ENCODE results near the gene SLC66A1. TPM values are rescaled to one million over a fixed set of nuclear protein-coding genes. Genes with fewer than 3 reads are reported as not detected.
A peak's percentile ranks its signal among the peaks of the same experiment; 100 is the strongest.
"Not testable (repeated sequence)": the region's sequence is repeated elsewhere in the genome, so short reads cannot be mapped to it uniquely, and the experiment has no call there.

Gene SLC66A1
- total RNA-seq, result 10 to 100 TPM in 2 of 4 donors, 1 to 10 TPM in 2; 6.8 to 14.3 (median 10.3) TPM

- no peaks in the 10 kb centered on the region for H3K9me3 ChIP-seq
- intact Hi-C loops (cut with DNase I), result no loop called here
- no peaks in the 10 kb centered on the region for H3K27me3 ChIP-seq
- H3K4me1 ChIP-seq, result peaks cover 16 to 69% (median 17%) of the 10 kb centered on the region in 3 donors
- H3K36me3 ChIP-seq, result peaks cover 8 to 21% (median 13%) of the 10 kb centered on the region in 3 donors
- TF ChIP-seq POLR2A (IDR thresholded peaks at IDR 0.05), result peak in 2 of 4 donors; percentile 26 to 79
- TF ChIP-seq, protein P1, sequence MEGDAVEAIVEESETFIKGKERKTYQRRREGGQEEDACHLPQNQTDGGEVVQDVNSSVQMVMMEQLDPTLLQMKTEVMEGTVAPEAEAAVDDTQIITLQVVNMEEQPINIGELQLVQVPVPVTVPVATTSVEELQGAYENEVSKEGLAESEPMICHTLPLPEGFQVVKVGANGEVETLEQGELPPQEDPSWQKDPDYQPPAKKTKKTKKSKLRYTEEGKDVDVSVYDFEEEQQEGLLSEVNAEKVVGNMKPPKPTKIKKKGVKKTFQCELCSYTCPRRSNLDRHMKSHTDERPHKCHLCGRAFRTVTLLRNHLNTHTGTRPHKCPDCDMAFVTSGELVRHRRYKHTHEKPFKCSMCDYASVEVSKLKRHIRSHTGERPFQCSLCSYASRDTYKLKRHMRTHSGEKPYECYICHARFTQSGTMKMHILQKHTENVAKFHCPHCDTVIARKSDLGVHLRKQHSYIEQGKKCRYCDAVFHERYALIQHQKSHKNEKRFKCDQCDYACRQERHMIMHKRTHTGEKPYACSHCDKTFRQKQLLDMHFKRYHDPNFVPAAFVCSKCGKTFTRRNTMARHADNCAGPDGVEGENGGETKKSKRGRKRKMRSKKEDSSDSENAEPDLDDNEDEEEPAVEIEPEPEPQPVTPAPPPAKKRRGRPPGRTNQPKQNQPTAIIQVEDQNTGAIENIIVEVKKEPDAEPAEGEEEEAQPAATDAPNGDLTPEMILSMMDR (IDR thresholded peaks at IDR 0.05), result peak in 3 of 6 experiments; percentile 11 to 45 (median 23)
- peak; percentile 28 for DNase-seq
- 0% methylated on average over 2 to 12 of the region's 105 CpGs for WGBS, 2 donors
- H3K27ac ChIP-seq, result peak within 1 kb of the TSS; percentile 85 to 92 (median 89)
- H3K4me3 ChIP-seq, result peak within 1 kb of the TSS; percentile 71 to 98 (median 89)
Observed at GRCh38 chr1:19311931-19312781, at the start of gene SLC66A1, which contains the start of gene AKR7A2. Gene SLC66A1, plus strand, starts transcription at chr1:19312326. Its CDS starts 5,352 bp downstream, at chr1:19317678. Gene AKR7A2, minus strand, starts transcription at chr1:19312144. Its CDS starts 20 bp downstream, at chr1:19312124.

- Histone ChIP-seq H3K4me3 (no peak overlapping the region), H3K27ac (no peak overlapping the region), H3K27me3 (no peaks in the 10 kb centered on the region), H3K4me1 (peaks cover 0 to 10% (median 0%) of the 10 kb centered on the region in 3 donors), H3K36me3 (peaks cover 12 to 29% (median 13%) of the 10 kb centered on the region in 3 donors), H3K9me3 (no peaks in the 10 kb centered on the region)
- WGBS, 2 donors, result 74 to 89% methylated on average over 4 of the region's 5 CpGs
- TF ChIP-seq POLR2A (IDR thresholded peaks at IDR 0.05), result no peak
- TF ChIP-seq, protein P1 (IDR thresholded peaks at IDR 0.05), result no peak
- intact Hi-C loops (cut with DNase I), result no loop called here
- no peak for DNase-seq
Observed at GRCh38 chr1:19262744-19263143, 49.4 kb upstream of the SLC66A1 start.

GRCh38 chr1:19268445-19268844, 43.7 kb upstream of the SLC66A1 start:
- WGBS, 2 donors, result 78 to 82% methylated on average over 5 to 10 of the region's 11 CpGs

DNA sequence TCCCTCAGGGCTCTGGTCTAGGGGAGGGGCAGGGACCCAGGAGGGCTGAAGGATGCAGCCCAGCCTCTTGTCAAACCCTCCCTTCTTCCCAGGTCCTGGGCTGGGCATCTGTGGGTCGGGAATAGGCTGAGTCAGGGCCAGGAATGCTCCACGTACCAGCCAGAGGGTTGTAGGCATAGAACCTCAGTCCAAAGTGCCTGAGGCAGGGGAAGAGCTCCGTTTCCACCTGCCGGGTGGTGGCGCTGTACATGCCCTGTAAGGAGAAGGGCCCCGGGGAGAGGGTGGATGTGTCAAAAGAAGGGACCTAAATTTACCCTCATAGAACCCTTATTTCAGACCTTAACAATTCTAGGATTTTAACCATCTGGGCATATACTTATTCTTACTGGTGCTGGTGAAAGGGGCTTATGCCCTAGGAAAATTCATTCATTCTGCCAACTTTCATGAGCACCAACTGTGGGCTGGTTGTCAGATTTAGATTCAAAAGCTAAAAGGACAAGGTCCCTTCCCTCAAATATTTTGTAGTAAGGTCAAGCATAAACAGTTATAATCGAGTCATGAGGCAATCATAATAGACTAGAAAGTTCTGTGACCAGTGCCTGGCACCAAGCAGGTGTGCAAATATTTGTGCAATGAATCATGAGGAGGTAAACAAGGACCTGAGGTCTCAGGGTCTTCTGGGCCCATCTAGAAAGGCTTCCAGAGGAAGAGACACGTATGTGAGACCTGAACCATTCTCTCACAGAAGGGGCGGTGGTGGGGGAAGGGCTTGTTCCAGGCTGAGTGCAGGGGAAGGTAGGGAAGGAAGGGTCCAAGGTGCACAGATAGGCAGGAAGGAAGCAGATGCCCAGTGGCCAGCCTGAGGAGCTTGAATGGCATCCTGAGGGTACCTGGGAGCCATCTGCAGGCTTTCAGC, 42.4 kb upstream of the SLC66A1 start:
- H3K4me3 ChIP-seq; H3K9me3 ChIP-seq; H3K27ac ChIP-seq; H3K36me3 ChIP-seq; intact Hi-C loops (cut with DNase I); DNase-seq; H3K27me3 ChIP-seq: not testable (repeated sequence)
- 71 to 82% methylated on average over 7 of the region's 9 CpGs for WGBS, 2 donors
- H3K4me1 ChIP-seq, result peaks cover 0 to 16% (median 0%) of the 10 kb centered on the region in 3 donors
- TF ChIP-seq, protein P1 (IDR thresholded peaks at IDR 0.05), result peak in 1 of 6 experiments; percentile 12

More at GRCh38 chr1:19268445-19268844, 43.7 kb upstream of the SLC66A1 start:
- Histone ChIP-seq H3K4me1 (peaks cover 0 to 6% (median 0%) of the 10 kb centered on the region in 3 donors), H3K27me3 (peaks cover 0 to 1% (median 0%) of the 10 kb centered on the region in 4 donors), H3K4me3 (no peak overlapping the region), H3K9me3 (no peaks in the 10 kb centered on the region), H3K27ac (no peak overlapping the region), H3K36me3 (no peaks in the 10 kb centered on the region)
- DNase-seq, result no peak
- TF ChIP-seq, protein P1 (IDR thresholded peaks at IDR 0.05), result no peak
- TF ChIP-seq POLR2A (IDR thresholded peaks at IDR 0.05), result no peak
- intact Hi-C loops (cut with DNase I), result no loop called here

DNA sequence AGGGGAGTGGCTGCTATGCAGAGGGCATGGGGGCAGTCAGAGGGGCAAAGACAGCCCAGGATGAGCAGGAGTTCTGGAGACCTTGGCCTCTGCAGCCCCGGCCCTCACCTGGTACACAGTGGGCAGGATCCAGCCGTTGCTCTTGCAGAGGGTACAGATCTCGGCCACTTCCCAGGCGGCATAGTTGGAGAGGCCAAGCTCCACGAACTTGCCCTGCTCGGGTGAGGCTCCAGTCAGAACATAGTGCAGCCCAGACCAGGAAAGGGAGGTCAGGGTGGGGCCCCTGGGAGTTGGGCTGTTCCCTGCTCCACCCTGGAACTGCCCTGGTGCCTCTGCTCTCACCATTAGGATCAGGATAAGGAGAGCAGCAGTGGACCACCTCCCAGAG, 41.8 kb upstream of the SLC66A1 start:
- peaks cover 0 to 16% (median 0%) of the 10 kb centered on the region in 3 donors for H3K4me1 ChIP-seq
- H3K9me3 ChIP-seq; H3K27ac ChIP-seq; DNase-seq; H3K4me3 ChIP-seq; intact Hi-C loops (cut with DNase I); H3K27me3 ChIP-seq; H3K36me3 ChIP-seq: not testable (repeated sequence)
- WGBS, 2 donors, result no CpG with 5 or more reads among the region's 6 CpGs
